Measurements from ENCODE around the gene NMT2. TPM values are rescaled to one million over a fixed set of nuclear protein-coding genes. Genes with fewer than 3 reads are reported as not detected.

NMT2 gene
- total RNA-seq, 1 donor from 2014 or later: 15.2 TPM

- TF ChIP-seq POLR2AphosphoS5 (IDR thresholded peaks at IDR 0.05; ENCODE audit: insufficient read depth in 1 of 2, low read depth in 1 of 2) (no peak), CTCF (IDR thresholded peaks at IDR 0.05) (no peak), POLR2A (IDR thresholded peaks at IDR 0.05) (no peak)
- Histone ChIP-seq H3K27ac (no peak overlapping the region), H3K27me3 (no peaks in the 10 kb centered on the region), H3K4me1 (no peaks in the 10 kb centered on the region), H3K4me3 (no peak overlapping the region), H3K9me3 (no peaks in the 10 kb centered on the region), H3K36me3 (peaks cover 0 to 37% of the 10 kb centered on the region in 2 donors)
- DNase-seq (ENCODE audit: extremely low spot score in 2 of 2): no peak
- intact Hi-C loops (cut with DNase I): no loop called here
Measured at GRCh38 chr10:15113766-15114165, 54.7 kb downstream of the NMT2 start.

GRCh38 chr10:15112657-15113056 is 55.8 kb downstream of the NMT2 start:
- H3K27me3 ChIP-seq: no peaks in the 10 kb centered on the region
- no peak for DNase-seq (ENCODE audit: extremely low spot score in 2 of 2)
- no peaks in the 10 kb centered on the region for H3K9me3 ChIP-seq
- no peak overlapping the region for H3K27ac ChIP-seq
- TF ChIP-seq CTCF (IDR thresholded peaks at IDR 0.05): no peak
- TF ChIP-seq POLR2A (IDR thresholded peaks at IDR 0.05): no peak
- no peak for TF ChIP-seq POLR2AphosphoS5 (IDR thresholded peaks at IDR 0.05; ENCODE audit: insufficient read depth in 1 of 2, low read depth in 1 of 2)
- H3K4me3 ChIP-seq: no peak overlapping the region
- intact Hi-C loops (cut with DNase I): no loop called here
- H3K36me3 ChIP-seq: peaks cover 0 to 40% of the 10 kb centered on the region in 2 donors
- H3K4me1 ChIP-seq: no peaks in the 10 kb centered on the region

- no peak for TF ChIP-seq POLR2A (IDR thresholded peaks at IDR 0.05)
- TF ChIP-seq POLR2AphosphoS5 (IDR thresholded peaks at IDR 0.05; ENCODE audit: insufficient read depth in 1 of 2, low read depth in 1 of 2): peak in 1 of 2 donors; percentile 21
- TF ChIP-seq CTCF (IDR thresholded peaks at IDR 0.05): peak; percentile 25 to 73 (median 67)
- intact Hi-C loops (cut with DNase I): no loop called here
- H3K27ac ChIP-seq: no peak overlapping the region
- H3K9me3 ChIP-seq: no peaks in the 10 kb centered on the region
- DNase-seq (ENCODE audit: extremely low spot score in 2 of 2): no peak
- H3K27me3 ChIP-seq: no peaks in the 10 kb centered on the region
- H3K36me3 ChIP-seq: peaks cover 0 to 48% of the 10 kb centered on the region in 2 donors
- H3K4me3 ChIP-seq: no peak overlapping the region
- H3K4me1 ChIP-seq: no peaks in the 10 kb centered on the region
Measured at GRCh38 chr10:15106352-15107013, 62.0 kb downstream of the NMT2 start.

- Histone ChIP-seq H3K27ac (no peak overlapping the region), H3K27me3 (no peaks in the 10 kb centered on the region), H3K4me1 (peaks cover 19% of the 10 kb centered on the region), H3K4me3 (no peak overlapping the region), H3K36me3 (peaks cover 0 to 49% of the 10 kb centered on the region in 2 donors), H3K9me3 (no peaks in the 10 kb centered on the region)
- intact Hi-C loops (cut with DNase I): no loop called here
- TF ChIP-seq POLR2AphosphoS5 (IDR thresholded peaks at IDR 0.05; ENCODE audit: insufficient read depth in 1 of 2, low read depth in 1 of 2) (no peak), POLR2A (IDR thresholded peaks at IDR 0.05) (no peak), CTCF (IDR thresholded peaks at IDR 0.05) (no peak)
- no peak for DNase-seq (ENCODE audit: extremely low spot score in 2 of 2)
Measured at GRCh38 chr10:15103513-15103912, 65.0 kb downstream of the NMT2 start.

- Histone ChIP-seq H3K27ac (no peak overlapping the region), H3K4me1 (peaks cover 36% of the 10 kb centered on the region), H3K36me3 (peaks cover 0 to 28% of the 10 kb centered on the region in 2 donors), H3K4me3 (no peak overlapping the region), H3K9me3 (no peaks in the 10 kb centered on the region), H3K27me3 (no peaks in the 10 kb centered on the region)
- DNase-seq (ENCODE audit: extremely low spot score in 2 of 2): no peak
- intact Hi-C loops (cut with DNase I): loop anchor here (10.0 kb wide), 1 partner anchor 145 kb away; the partner anchor contains the start of genes DCLRE1C and MEIG1
- TF ChIP-seq POLR2A (IDR thresholded peaks at IDR 0.05): no peak
- no peak for TF ChIP-seq POLR2AphosphoS5 (IDR thresholded peaks at IDR 0.05; ENCODE audit: insufficient read depth in 1 of 2, low read depth in 1 of 2)
- TF ChIP-seq CTCF (IDR thresholded peaks at IDR 0.05): no peak
Measured at GRCh38 chr10:15099886-15100285, 68.6 kb downstream of the NMT2 start.
